NB4 (cell line): ENCODE data around the gene UGT1A4.

Experiments used
- CTCF ChIP-seq: IDR thresholded peaks from one replicate; pipeline ENCODE4 v1.5.1; 2012; ENCODE audit warnings: low read depth, low read length
- MAX ChIP-seq: IDR thresholded peaks from 2 replicates; pipeline ENCODE4 v1.6.1; 2011; ENCODE audit warnings: low read depth, low read length
- POLR2A ChIP-seq: IDR thresholded peaks from 2 replicates; pipeline ENCODE4 v1.6.1; 2011; ENCODE audit warnings: mild to moderate bottlenecking; ENCODE audit not compliant: insufficient read length; ENCODE audit errors: extremely low read depth

GRCh38 chr2:233699424-233700027 is 19.0 kb upstream of the UGT1A4 start:
- no peak for TF ChIP-seq CTCF
- TF ChIP-seq MAX = no peak
- no peak for TF ChIP-seq POLR2A
